GM21447 (cell line): Measurements from ENCODE around the gene TTLL13.

Source experiments
- ATAC-seq: cut with Tn5 transposase; IDR thresholded peaks from one replicate; pipeline ENCODE4 v1.9.1; 2021; ENCODE audit not compliant: unreplicated experiment

The TTLL13 gene

DNA sequence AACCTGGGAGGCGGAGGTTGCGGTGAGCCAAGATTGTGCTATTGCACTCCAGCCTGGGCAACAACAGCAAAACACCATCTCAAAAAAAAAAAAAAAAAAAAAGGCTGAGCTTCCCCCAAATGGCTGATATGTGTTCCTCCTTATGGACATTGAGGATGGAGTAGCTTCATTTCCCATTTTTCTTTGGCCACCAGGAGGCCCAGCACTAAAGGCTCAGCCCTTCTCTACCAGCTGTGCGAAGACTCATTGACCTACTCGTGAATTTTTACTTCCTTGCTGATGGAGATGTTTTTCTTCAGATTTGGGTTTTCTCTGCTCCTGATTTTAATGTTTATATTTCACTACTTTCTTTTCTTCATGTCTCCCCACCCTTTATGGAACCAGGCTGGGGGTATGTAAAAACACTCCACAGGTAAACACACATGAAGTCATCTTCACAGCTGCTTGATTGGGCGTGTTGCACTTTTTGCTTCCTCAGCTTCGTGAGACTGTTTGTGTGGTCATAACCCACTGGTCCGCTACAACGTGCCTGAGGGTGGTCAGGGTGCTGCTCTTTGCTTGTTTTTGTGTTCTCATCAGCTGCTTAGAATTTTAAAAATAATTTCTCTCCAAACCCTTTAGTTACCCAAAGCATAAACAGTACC lies 34.7 kb upstream of the TTLL13 start:
- ATAC-seq: no peak

- no peak for ATAC-seq
These were observed 31.5 kb upstream of the TTLL13 start for GRCh38 chr15:90217671-90218394.

GRCh38 chr15:90219421-90220141 lies 29.8 kb upstream of the TTLL13 start:
- no peak for ATAC-seq

DNA sequence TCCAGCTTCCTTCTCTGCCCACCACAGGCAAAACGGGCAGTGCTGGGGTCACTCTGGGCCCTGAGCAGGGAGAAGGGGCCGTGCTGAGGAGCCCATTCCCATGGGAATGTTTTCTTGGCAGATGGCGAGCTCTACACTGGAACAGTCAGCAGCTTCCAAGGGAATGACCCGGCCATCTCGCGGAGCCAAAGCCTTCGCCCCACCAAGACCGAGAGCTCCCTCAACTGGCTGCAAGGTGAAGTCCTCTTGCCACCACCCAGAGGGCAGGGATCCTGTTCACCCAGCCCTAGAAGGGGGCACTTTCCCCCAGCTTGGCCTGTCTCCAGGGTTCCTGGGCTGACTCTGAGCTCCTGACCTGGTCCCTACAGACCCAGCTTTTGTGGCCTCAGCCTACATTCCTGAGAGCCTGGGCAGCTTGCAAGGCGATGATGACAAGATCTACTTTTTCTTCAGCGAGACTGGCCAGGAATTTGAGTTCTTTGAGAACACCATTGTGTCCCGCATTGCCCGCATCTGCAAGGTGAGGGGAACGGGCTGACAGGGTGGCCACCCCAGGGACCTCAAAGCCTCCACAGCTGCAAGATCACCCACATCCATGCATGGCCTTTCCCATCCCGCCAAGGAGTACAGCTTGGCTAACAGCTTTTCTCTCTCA lies 28.0 kb upstream of the TTLL13 start:
- no peak for ATAC-seq

DNA sequence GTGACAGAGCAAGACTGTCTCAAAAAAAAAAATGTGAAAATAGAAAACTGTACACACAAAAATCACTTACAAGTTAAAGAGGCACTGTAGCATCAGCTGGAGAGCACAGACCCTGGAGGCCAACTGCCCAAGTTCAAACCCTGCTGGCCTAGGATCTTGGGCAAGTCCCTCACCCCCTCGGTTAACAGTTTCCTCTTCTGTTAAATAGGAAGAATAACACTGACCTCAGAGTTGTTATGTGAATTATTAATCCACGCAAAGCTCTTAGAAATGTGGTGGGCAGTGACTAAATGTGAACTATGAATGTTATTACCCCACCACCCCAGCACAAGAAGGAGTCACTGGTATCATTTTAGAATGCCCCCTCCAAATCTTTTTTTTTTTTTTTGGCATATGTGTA lies 26.8 kb upstream of the TTLL13 start:
- no peak for ATAC-seq

DNA sequence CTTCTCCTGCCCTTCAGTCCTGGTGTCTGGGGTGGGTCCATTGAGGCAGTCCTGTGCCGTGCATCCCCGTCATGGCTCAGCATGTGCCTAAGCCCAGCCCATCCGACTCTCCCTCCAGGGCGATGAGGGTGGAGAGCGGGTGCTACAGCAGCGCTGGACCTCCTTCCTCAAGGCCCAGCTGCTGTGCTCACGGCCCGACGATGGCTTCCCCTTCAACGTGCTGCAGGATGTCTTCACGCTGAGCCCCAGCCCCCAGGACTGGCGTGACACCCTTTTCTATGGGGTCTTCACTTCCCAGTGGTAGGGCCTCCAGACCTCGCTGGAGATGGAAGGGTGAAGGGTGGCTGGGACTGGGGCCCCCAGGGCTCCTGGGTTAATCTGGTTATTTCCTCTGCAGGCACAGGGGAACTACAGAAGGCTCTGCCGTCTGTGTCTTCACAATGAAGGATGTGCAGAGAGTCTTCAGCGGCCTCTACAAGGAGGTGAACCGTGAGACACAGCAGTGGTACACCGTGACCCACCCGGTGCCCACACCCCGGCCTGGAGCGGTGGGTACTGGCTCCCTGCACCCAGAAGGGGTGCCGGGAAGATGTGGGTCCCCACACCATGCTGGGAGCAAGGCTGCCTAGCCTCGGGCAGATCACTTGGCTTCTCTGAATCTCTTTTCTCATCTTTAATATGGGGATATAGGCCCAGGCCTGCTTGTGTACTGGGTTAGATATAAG lies 25.8 kb upstream of the TTLL13 start:
- ATAC-seq: no peak

GRCh38 chr15:90225047-90225446 lies 24.3 kb upstream of the TTLL13 start:
- ATAC-seq: no peak

GRCh38 chr15:90225504-90226234 lies 23.7 kb upstream of the TTLL13 start:
- ATAC-seq: no peak

DNA sequence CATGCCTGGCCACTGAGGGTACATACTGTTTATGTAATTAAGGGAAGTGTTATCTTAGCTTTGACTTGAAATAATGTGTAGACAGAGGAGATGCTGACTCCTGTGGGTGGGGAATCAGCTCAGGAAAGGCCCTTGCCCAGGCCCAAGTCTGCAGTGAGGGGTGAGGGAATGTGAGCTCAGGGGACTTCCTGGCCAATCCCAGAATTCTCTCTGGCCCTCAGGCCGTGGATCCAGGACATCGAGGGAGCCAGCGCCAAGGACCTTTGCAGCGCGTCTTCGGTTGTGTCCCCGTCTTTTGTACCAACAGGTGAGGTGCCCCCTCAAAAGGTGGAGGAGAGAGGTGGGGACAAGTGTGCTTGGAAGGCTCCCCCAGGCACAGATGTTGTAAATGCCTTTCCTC lies 22.0 kb upstream of the TTLL13 start:
- no peak for ATAC-seq

GRCh38 chr15:90227816-90228772 lies 21.3 kb upstream of the TTLL13 start:
- no peak for ATAC-seq

- no peak for ATAC-seq
These were observed 20.4 kb upstream of the TTLL13 start for GRCh38 chr15:90228960-90229359.

DNA sequence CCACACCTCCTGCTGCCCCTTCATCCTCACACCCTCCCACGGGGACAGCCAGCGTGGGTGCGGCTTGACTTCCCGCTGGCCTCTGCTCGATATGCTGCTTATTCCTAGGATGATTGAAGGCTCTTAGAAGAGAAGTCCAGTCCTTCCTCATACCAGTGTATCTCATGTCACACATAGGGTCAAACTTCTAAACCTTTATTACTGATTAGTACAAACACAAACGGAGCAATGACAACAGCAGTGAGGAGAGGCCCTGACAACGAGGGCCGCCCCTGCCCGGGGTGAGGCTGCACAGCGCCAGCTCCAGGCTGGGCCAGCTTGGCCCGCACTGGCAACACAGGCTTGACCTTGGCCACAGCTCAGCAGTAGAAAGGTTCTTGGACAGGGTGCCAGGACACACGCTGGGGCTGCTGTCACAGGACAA lies 19.3 kb upstream of the TTLL13 start:
- ATAC-seq: no peak

DNA sequence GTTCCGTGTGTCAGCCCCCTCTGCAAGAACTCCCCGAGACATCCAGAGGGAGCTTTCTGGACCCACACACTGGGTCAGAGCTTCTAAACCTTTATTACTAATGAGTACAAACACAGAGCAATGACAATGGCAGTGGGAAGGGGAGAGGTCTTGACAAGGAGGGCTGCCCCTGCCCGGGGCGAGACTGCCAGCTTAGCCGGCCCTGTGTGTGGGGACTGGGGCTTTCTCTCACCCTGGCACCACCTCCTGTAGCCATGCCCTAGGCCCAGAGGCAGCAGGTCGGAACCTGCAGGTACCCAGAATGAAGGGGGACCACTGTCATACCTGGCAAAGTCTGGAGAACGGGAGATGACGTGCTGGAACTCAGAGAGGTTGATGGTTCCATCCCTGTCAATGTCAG lies 18.7 kb upstream of the TTLL13 start:
- ATAC-seq: no peak

GRCh38 chr15:90231028-90232017 lies 18.0 kb upstream of the TTLL13 start:
- ATAC-seq: no peak

DNA sequence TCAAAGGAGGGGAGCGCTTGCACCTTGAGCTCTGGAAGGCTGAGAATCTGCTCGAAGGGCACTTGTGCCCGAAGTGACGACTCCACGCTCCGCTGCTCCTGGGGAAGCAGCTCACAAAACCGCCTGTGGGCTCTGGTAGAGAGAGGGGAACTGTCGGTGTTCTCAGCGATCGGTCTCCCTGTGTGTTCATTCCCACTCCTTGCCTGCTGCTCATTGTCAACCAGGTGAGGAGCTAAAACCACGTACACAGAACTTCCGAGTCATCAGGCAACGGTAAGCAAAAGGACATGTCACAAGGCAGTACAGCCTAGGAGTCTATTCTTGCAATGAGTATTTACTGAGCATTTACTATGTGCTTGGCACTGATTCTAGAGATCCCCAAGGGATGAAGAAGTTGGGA lies 17.2 kb upstream of the TTLL13 start:
- no peak for ATAC-seq

DNA sequence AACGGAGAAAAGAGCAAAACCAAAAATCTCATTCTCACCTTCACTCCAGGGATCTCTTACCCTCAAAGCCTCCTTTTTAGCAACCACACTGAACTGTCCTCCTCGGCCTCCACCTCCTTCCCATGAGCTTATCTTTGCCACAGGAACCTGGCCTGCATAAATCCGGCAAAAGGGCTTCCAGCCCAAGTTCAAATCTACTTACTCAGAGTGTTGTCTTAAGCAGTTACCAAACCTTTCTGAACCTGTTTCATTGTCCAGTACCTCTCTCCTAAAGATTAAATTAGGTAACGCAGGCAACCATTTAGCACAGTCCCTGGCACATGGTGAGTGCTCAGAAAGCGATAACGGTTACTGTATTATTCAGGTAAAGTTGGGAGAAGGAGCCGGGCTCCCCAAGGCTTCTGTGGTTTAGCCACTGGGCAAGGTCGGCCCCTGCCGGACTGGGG lies 16.4 kb upstream of the TTLL13 start:
- no peak for ATAC-seq

DNA sequence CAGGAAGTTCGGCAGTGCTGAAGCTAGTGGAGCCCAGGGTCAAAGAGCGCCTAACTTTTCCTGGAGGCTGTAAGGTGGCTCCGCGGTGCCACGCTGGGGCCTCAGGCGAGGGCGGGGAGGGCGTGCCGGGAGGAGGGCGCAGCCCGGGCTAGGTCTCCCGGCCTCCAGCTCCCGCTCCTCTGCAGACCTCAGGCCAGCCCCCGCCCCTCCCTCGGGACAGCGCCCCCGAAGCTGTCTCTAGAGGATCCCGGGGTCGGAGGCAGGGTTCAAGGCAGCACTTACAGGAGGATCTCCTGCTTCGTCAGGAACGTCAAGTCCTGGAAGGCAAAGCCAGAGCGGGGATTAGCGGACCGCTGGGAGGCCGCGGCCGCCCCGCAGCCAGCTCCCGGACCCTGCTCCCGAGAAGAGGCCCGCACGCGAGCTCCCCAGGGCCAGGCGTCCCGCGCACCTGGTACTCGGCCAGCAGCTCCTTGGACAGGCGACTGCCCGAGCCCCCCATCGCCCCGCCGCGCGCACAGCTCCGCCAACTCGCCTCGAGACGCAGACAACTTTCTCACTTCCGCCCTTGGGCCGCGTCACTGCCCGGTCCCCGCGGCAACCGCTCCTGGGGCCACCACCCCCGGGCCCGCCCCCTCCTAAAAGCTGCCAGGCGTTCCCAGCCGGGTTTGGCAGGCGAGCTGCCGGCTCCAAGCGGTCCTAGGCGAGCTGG lies 15.8 kb upstream of the TTLL13 start, which contains the start of gene CIB1:
TSS of gene CIB1 (minus strand) at position 555 of the 709 bp plus-strand sequence. CDS start at position 499, 56 bp downstream.
- peak; percentile 76 for ATAC-seq
